HG02870 (cell line): ENCODE data around the gene EPHB1.

Experiments
- ATAC-seq: cut with Tn5 transposase; IDR thresholded peaks from one replicate; pipeline ENCODE4 v1.9.1; 2021; ENCODE audit warnings: mild to moderate bottlenecking, moderate library complexity; ENCODE audit not compliant: unreplicated experiment

EPHB1 gene

GRCh38 chr3:135263331-135263730, 468.3 kb downstream of the EPHB1 start:
- ATAC-seq: no peak

GRCh38 chr3:135267487-135267886, 472.4 kb downstream of the EPHB1 start:
- ATAC-seq: no peak

GRCh38 chr3:135268941-135269532, 474.0 kb downstream of the EPHB1 start:
- ATAC-seq: no peak

GRCh38 chr3:135271177-135272025, 476.3 kb downstream of the EPHB1 start:
- ATAC-seq: no peak

GRCh38 chr3:135272026-135272669, 477.1 kb downstream of the EPHB1 start:
- ATAC-seq: no peak

- no peak for ATAC-seq
These were observed 497.1 kb downstream of the EPHB1 start for GRCh38 chr3:135292162-135292561.

- no peak for ATAC-seq
These were observed 506.6 kb downstream of the EPHB1 start for GRCh38 chr3:135301670-135302069.

GRCh38 chr3:135304378-135304777, 509.3 kb downstream of the EPHB1 start:
- ATAC-seq: no peak
